H1 (cell line): ENCODE data around the gene AFF4. TPM values are rescaled to one million over a fixed set of nuclear protein-coding genes. Genes with fewer than 3 reads are reported as not detected.

Experiments used
- CTCF ChIA-PET: fragments of 300-600 bp; sonication (Branson Sonifier 250); formaldehyde crosslinking; loops from one replicate; lab custom pipeline; 2021; ENCODE audit not compliant: partially characterized antibody; lab: Charles Lee
- POLR2A ChIA-PET: fragments of 300-600 bp; sonication (Branson Sonifier 250); formaldehyde crosslinking; loops from one replicate; lab custom pipeline; 2021; ENCODE audit warnings: inconsistent platforms; ENCODE audit not compliant: partially characterized antibody; lab: Charles Lee
- DNase-seq, 2 experiments: peaks; one replicate each; pipeline versions ENCODE4 v3.0.0 to v3.0.0-alpha.2; 2010 to 2022; ENCODE audit warnings: low spot score in 2 of 2, low read depth in 1 of 2, mixed read lengths in 1 of 2
- FAIRE-seq: peaks from 2 replicates; lab custom pipeline; 2011; peaks lifted over from hg19 to GRCh38; lab: Jason Lieb, UNC
- H2AFZ ChIP-seq: 2 replicates; pipeline ENCODE4 v1.8.1; 2012; ENCODE audit warnings: low read length, inconsistent platforms
- H2AK5ac ChIP-seq: 2 replicates; pipeline ENCODE4 v1.6.1; 2013; ENCODE audit warnings: low read depth, low read length
- H2BK120ac ChIP-seq: replicated peaks from 2 replicates; pipeline ENCODE3; 2013; ENCODE audit warnings: low read depth, low read length, inconsistent platforms
- H2BK12ac ChIP-seq: 2 replicates; pipeline ENCODE4 v1.6.1; 2013; ENCODE audit warnings: low read depth, low read length
- H2BK15ac ChIP-seq: 2 replicates; pipeline ENCODE4 v1.6.1; 2013; ENCODE audit warnings: low read length
- H2BK20ac ChIP-seq: 2 replicates; pipeline ENCODE4 v1.6.1; 2013; ENCODE audit warnings: low read length
- H2BK5ac ChIP-seq: 2 replicates; pipeline ENCODE4 v1.6.1; 2013; ENCODE audit warnings: low read depth, low read length
- H3K14ac ChIP-seq: 2 replicates; pipeline ENCODE4 v1.6.1; 2013; ENCODE audit warnings: inconsistent platforms; ENCODE audit not compliant: insufficient read length
- H3K18ac ChIP-seq: 2 replicates; pipeline ENCODE4 v1.6.1; 2013; ENCODE audit warnings: low read length; ENCODE audit errors: extremely low read depth
- H3K23ac ChIP-seq: 2 replicates; pipeline ENCODE4 v1.6.1; 2013; ENCODE audit warnings: inconsistent platforms; ENCODE audit not compliant: insufficient read length
- H3K23me2 ChIP-seq: 2 replicates; pipeline ENCODE4 v1.6.1; 2013; ENCODE audit warnings: low read depth, low read length
- H3K27ac ChIP-seq: 2 replicates; pipeline ENCODE4 v1.6.1; 2011; ENCODE audit warnings: low read depth, low read length, inconsistent platforms
- H3K27me3 ChIP-seq, 4 experiments: replicated peaks in 1 of 4; 1 replicate in 1 of 4; 2 replicates in 3 of 4; pipeline versions ENCODE4 v1.6.1 to v1.8.1; 2011 to 2013; ENCODE audit warnings: low read length in 3 of 4, mild to moderate bottlenecking in 3 of 4, inconsistent platforms in 2 of 4, mixed read lengths in 2 of 4, moderate library complexity in 1 of 4; ENCODE audit not compliant: control insufficient read depth in 3 of 4, insufficient read depth in 3 of 4; ENCODE audit errors: extremely low read depth in 1 of 4
- H3K36me3 ChIP-seq, 4 experiments: 2 replicates each; pipeline versions ENCODE4 v1.6.1 to v1.8.1; 2011 to 2013; ENCODE audit warnings: mild to moderate bottlenecking in 4 of 4, low read length in 3 of 4, moderate library complexity in 2 of 4, control low read depth in 1 of 4, inconsistent platforms in 1 of 4; ENCODE audit not compliant: insufficient read depth in 4 of 4, control insufficient read depth in 2 of 4
- H3K4ac ChIP-seq: replicated peaks from 2 replicates; pipeline ENCODE3; 2013; ENCODE audit warnings: low read length, low read depth, mixed read lengths, inconsistent platforms; ENCODE audit not compliant: insufficient read length
- H3K4me1 ChIP-seq, 4 experiments: replicated peaks in 1 of 4; 1 replicate in 1 of 4; 2 replicates in 3 of 4; pipeline versions ENCODE4 v1.6.1 to v1.8.1; 2011 to 2013; ENCODE audit warnings: low read length in 3 of 4, inconsistent platforms in 2 of 4, mixed read lengths in 1 of 4; ENCODE audit not compliant: insufficient read depth in 4 of 4, control insufficient read depth in 3 of 4
- H3K4me2 ChIP-seq, 2 experiments: 2 replicates each; pipeline versions ENCODE4 v1.6.1 to v1.8.1; 2011 to 2013; ENCODE audit warnings: low read depth in 2 of 2, low read length in 2 of 2, control low read depth in 1 of 2, inconsistent platforms in 1 of 2, mild to moderate bottlenecking in 1 of 2; ENCODE audit not compliant: insufficient read depth in 1 of 2
- H3K4me3 ChIP-seq, 4 experiments: fragments of 200-600, 300-600 bp in 1 of 4; sonication (generic), shearing (Covaris generic), sonication (Bioruptor Twin) in 1 of 4; 2 replicates each; pipeline versions ENCODE4 v1.5.1 to v1.8.1; 2011 to 2016; ENCODE audit warnings: low read length in 4 of 4, low read depth in 3 of 4, control low read depth in 2 of 4, inconsistent platforms in 2 of 4, mild to moderate bottlenecking in 2 of 4, mixed read lengths in 1 of 4, moderate library complexity in 1 of 4; ENCODE audit not compliant: insufficient read depth in 2 of 4; ENCODE audit errors: extremely low read depth in 1 of 4
- H3K56ac ChIP-seq: replicated peaks from 2 replicates; pipeline ENCODE3; 2013; ENCODE audit warnings: low read depth, mild to moderate bottlenecking, mixed read lengths, low read length, inconsistent platforms; ENCODE audit not compliant: insufficient read length
- H3K79me1 ChIP-seq: 2 replicates; pipeline ENCODE4 v1.6.1; 2013; ENCODE audit warnings: low read depth, low read length, control low read depth
- H3K79me2 ChIP-seq, 2 experiments: 2 replicates each; pipeline versions ENCODE4 v1.6.1 to v1.8.1; 2012 to 2013; ENCODE audit warnings: low read length in 2 of 2, mild to moderate bottlenecking in 2 of 2, inconsistent platforms in 1 of 2; ENCODE audit not compliant: insufficient read depth in 2 of 2, control insufficient read depth in 1 of 2
- H3K9ac ChIP-seq, 4 experiments: replicated peaks in 1 of 4; 1 replicate in 1 of 4; 2 replicates in 3 of 4; pipeline versions ENCODE4 v1.6.1 to v1.8.1; 2011 to 2013; ENCODE audit warnings: low read depth in 3 of 4, low read length in 3 of 4, control low read depth in 2 of 4, mild to moderate bottlenecking in 2 of 4, moderate library complexity in 2 of 4, inconsistent platforms in 1 of 4; ENCODE audit errors: extremely low read depth in 1 of 4
- H3K9me3 ChIP-seq, 2 experiments: 2 replicates each; pipeline versions ENCODE4 v1.6.1 to v1.8.1; 2012 to 2013; ENCODE audit warnings: mild to moderate bottlenecking in 2 of 2, moderate library complexity in 2 of 2, control low read depth in 1 of 2, inconsistent platforms in 1 of 2, low read depth in 1 of 2, low read length in 1 of 2, mixed read lengths in 1 of 2; ENCODE audit not compliant: insufficient read depth in 2 of 2
- H4K20me1 ChIP-seq, 2 experiments: replicated peaks in 1 of 2; 2 replicates each; pipeline versions ENCODE3 to v1.8.1; 2011 to 2013; ENCODE audit warnings: inconsistent platforms in 2 of 2, low read length in 2 of 2, mild to moderate bottlenecking in 1 of 2; ENCODE audit not compliant: insufficient read depth in 2 of 2, control insufficient read depth in 1 of 2
- H4K5ac ChIP-seq: 2 replicates; pipeline ENCODE4 v1.6.1; 2013; ENCODE audit warnings: low read length, low read depth, mixed read lengths, inconsistent platforms; ENCODE audit not compliant: insufficient read length
- H4K8ac ChIP-seq: 2 replicates; pipeline ENCODE4 v1.8.0; 2013; ENCODE audit warnings: mild to moderate bottlenecking, moderate library complexity, low read length, inconsistent platforms; ENCODE audit not compliant: insufficient read depth; ENCODE audit errors: extremely low read depth
- H4K91ac ChIP-seq: replicated peaks from 2 replicates; pipeline ENCODE3; 2013; ENCODE audit warnings: low read length, mixed read lengths, inconsistent platforms; ENCODE audit not compliant: insufficient read length
- CBX5 ChIP-seq: fragments of 300-800, 300-1000 bp; sonication (generic); IDR thresholded peaks from 2 replicates; pipeline ENCODE4 v1.7.1; 2016; ENCODE audit warnings: antibody characterized with exemption, low read length, low read depth
- PHF8 ChIP-seq: fragments of 200-600 bp; sonication (generic); conservative IDR thresholded peaks from 2 replicates; pipeline ENCODE4 v1.7.1; 2012; ENCODE audit warnings: low read depth, mild to moderate bottlenecking, inconsistent platforms, low read length, moderate library complexity
- SIX5 ChIP-seq: IDR thresholded peaks from 2 replicates; pipeline ENCODE4 v1.6.1; 2011; ENCODE audit warnings: mild to moderate bottlenecking, low read depth, low read length
- SP1 ChIP-seq: IDR thresholded peaks from 2 replicates; pipeline ENCODE4 v1.6.1; 2011; ENCODE audit warnings: low read depth, low read length
- TEAD4 ChIP-seq: IDR thresholded peaks from 2 replicates; pipeline ENCODE4 v1.6.1; 2012; ENCODE audit warnings: low read depth, low read length, inconsistent platforms, mixed read lengths
- WGBS, 2 experiments: shearing (Covaris generic) in 1 of 2; methylation state at CpG; one replicate each; pipeline versions ENCODE4 v1.1.6 to v1.1.7; 2013 to 2015; ENCODE audit warnings: low lambda C conversion rate in 2 of 2, mixed read lengths in 2 of 2, inconsistent platforms in 1 of 2, low coverage in 1 of 2, missing lambda C conversion rate in 1 of 2; ENCODE audit not compliant: insufficient replicate concordance in 2 of 2, insufficient coverage in 1 of 2, insufficient read length in 1 of 2; ENCODE audit errors: extremely low coverage in 1 of 2, missing lambda C conversion rate in 1 of 2; 5-methylcytosine and 5-hydroxymethylcytosine counted together
- polyA plus RNA-seq, 7 experiments: library from polyadenylated mRNA; depleted of rRNA in 3 of 7; stranded (reverse) in 5 of 7; unstranded in 2 of 7; fragments of >200 nt in 5 of 7; fragments of 200-250 nt in 2 of 7; gene quantifications; 1 replicate in 5 of 7; 2 replicates in 1 of 7; 4 replicates in 1 of 7; pipeline versions ENCODE4 v1.2.1 to v1.2.3, GENCODE V29; 2011 to 2013; ENCODE audit warnings: missing spikeins in 2 of 7, mixed read lengths in 2 of 7
- total RNA-seq: library from RNA; stranded (reverse); fragmentation: NEBNext Ultra II Directional; extraction: Animal tissue kit (Norgen Biotek cat#: 25700); gene quantifications from 2 replicates; pipeline ENCODE4 v1.2.1, GENCODE V29; 2021
- TF ChIP-seq, protein P1 (sequence below), 3 experiments: IDR thresholded peaks; 1 replicate in 2 of 3; 2 replicates in 1 of 3; pipeline versions ENCODE4 v1.5.1 to v1.6.1; 2011; ENCODE audit warnings: low read length in 3 of 3, mild to moderate bottlenecking in 3 of 3, inconsistent platforms in 2 of 3, low read depth in 1 of 3, moderate library complexity in 1 of 3; ENCODE audit not compliant: insufficient read depth in 1 of 3; ENCODE audit errors: control extremely low read depth in 1 of 3
- TF ChIP-seq, protein P2 (sequence below): IDR thresholded peaks from 2 replicates; pipeline ENCODE4 v1.6.1; 2011; ENCODE audit warnings: low read depth, mild to moderate bottlenecking, low read length; ENCODE audit not compliant: insufficient read depth

AFF4 gene
- total and polyA plus RNA-seq, 2 of the 8 experiments (the other 6 are each of a cell fraction or from before 2014, with no cell fraction given), result 12.0 to 61.4 TPM

DNA sequence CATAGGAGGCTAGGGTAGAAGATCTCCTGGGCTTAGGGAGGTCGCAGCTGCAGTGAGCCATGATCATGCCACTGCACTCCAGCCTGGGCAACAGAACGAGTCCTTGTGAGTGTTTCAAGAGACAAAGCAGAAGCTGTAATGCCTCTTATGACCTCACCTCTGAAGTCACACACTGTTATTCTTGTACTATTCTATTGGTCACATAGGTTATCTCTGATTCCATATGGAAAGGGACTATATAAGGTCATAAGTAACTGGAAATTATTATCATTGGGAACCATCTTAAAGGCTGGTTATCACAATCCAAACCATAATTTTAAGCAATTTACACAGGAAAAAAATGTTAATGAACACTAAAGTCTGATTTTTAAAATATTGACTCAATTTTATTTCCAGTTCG, 17.9 kb upstream of the AFF4 start:
- Histone ChIP-seq H3K4me3 (no peak overlapping the region), H2BK120ac (no peak overlapping the region), H4K5ac (no peak overlapping the region), H4K20me1 (no peaks in the 10 kb centered on the region), H3K14ac (no peak overlapping the region), H4K8ac (no peak overlapping the region), H3K23me2 (no peaks in the 10 kb centered on the region), H3K18ac (no peak overlapping the region), H2AFZ (no peak overlapping the region), H3K9me3 (peaks cover 0 to 2% of the 10 kb centered on the region in 2 experiments; a peak in 1 of 4 replicates), H3K23ac (no peak overlapping the region), H3K4ac (no peak overlapping the region), H3K79me2 (no peaks in the 10 kb centered on the region), H2BK20ac (no peak overlapping the region), H3K56ac (no peak overlapping the region), H2BK5ac (no peak overlapping the region), H3K27ac (no peak overlapping the region), H3K79me1 (no peaks in the 10 kb centered on the region), H3K36me3 (no peaks in the 10 kb centered on the region), H2AK5ac (no peak overlapping the region), H4K91ac (no peak overlapping the region), H2BK12ac (no peak overlapping the region), H3K4me1 (no peaks in the 10 kb centered on the region), H3K4me2 (no peak overlapping the region), H3K9ac (no peak overlapping the region), H3K27me3 (no peaks in the 10 kb centered on the region), H2BK15ac (no peak overlapping the region)
- POLR2A ChIA-PET, result interaction anchor here (1.5 kb wide), 1 partner anchor 12 kb away, joined by 3 read pairs; no protein-coding TSS in a partner anchor
- FAIRE-seq (no peak), DNase-seq (no peak)
- WGBS, 2 experiments, result 91% methylated on average over 3 of the region's 3 CpGs; no CpG with 5 or more reads in 1 of the 2 experiments
- CTCF ChIA-PET, result interaction anchor here (0.6 kb wide), 1 partner anchor 925 kb away, joined by 3 read pairs; no protein-coding TSS in a partner anchor
- TF ChIP-seq TEAD4 (no peak), PHF8 (no peak), SP1 (no peak), SIX5 (no peak), CBX5 (no peak)
- TF ChIP-seq, protein P1, sequence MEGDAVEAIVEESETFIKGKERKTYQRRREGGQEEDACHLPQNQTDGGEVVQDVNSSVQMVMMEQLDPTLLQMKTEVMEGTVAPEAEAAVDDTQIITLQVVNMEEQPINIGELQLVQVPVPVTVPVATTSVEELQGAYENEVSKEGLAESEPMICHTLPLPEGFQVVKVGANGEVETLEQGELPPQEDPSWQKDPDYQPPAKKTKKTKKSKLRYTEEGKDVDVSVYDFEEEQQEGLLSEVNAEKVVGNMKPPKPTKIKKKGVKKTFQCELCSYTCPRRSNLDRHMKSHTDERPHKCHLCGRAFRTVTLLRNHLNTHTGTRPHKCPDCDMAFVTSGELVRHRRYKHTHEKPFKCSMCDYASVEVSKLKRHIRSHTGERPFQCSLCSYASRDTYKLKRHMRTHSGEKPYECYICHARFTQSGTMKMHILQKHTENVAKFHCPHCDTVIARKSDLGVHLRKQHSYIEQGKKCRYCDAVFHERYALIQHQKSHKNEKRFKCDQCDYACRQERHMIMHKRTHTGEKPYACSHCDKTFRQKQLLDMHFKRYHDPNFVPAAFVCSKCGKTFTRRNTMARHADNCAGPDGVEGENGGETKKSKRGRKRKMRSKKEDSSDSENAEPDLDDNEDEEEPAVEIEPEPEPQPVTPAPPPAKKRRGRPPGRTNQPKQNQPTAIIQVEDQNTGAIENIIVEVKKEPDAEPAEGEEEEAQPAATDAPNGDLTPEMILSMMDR (IDR thresholded peaks at IDR 0.05; ENCODE audit: control extremely low read depth in 1 of 3, insufficient read depth in 1 of 3, low read depth in 1 of 3, low read length in 3 of 3), result no peak
- TF ChIP-seq, protein P2, sequence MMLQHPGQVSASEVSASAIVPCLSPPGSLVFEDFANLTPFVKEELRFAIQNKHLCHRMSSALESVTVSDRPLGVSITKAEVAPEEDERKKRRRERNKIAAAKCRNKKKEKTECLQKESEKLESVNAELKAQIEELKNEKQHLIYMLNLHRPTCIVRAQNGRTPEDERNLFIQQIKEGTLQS, result no peak
